ENCODE results near the gene FBXW5.

DNA sequence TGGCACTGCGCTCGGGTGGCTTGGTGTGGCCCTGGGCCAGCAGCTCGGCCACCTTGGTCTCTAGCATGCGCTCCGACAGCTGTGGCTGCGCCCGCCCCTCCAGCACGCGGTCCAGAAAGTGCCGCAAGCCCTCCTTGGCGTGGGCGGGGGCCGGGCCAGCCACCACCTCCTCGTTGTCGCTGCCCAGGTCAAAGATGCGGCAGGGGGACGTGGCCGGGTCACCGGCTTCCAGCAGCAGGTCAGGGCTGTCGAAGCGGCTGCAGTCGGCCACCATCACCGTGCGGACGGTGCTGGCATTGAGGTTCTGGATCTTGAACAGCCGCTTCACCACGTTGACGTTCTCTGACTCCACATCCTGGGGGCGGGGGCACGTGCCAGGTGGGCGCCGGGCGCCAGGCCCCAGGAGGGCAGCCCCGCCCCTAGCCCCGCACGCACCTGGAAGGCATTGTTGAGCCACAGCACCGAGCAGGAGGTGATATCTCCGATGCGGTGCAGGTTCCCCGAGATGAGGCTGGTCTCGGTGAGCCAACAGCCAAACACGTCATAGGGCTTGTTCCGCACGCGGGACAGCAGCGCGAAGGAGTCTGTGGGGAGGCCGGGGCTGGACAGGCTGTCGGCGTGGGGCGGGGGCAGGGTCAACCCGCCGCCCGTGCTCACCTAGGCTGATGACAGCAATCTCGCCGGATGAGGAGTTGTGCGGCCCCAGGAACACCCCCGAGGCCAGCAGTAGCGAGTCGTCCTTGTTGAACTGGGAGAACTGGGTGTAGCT is 2.2 kb downstream of the FBXW5 start:
- TF ChIP-seq, protein P1, sequence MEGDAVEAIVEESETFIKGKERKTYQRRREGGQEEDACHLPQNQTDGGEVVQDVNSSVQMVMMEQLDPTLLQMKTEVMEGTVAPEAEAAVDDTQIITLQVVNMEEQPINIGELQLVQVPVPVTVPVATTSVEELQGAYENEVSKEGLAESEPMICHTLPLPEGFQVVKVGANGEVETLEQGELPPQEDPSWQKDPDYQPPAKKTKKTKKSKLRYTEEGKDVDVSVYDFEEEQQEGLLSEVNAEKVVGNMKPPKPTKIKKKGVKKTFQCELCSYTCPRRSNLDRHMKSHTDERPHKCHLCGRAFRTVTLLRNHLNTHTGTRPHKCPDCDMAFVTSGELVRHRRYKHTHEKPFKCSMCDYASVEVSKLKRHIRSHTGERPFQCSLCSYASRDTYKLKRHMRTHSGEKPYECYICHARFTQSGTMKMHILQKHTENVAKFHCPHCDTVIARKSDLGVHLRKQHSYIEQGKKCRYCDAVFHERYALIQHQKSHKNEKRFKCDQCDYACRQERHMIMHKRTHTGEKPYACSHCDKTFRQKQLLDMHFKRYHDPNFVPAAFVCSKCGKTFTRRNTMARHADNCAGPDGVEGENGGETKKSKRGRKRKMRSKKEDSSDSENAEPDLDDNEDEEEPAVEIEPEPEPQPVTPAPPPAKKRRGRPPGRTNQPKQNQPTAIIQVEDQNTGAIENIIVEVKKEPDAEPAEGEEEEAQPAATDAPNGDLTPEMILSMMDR (IDR thresholded peaks at IDR 0.05): no peak
- TF ChIP-seq EP300 (IDR thresholded peaks at IDR 0.05): no peak

Data from stomach (tissue), 4 donors.